Measurements from ENCODE around the gene LINGO3.

GRCh38 chr19:2320939-2321338, 13.0 kb upstream of the LINGO3 start:
- TF ChIP-seq CTCF (IDR thresholded peaks at IDR 0.05) (no peak), EP300 (IDR thresholded peaks at IDR 0.05) (no peak), POLR2A (IDR thresholded peaks at IDR 0.05) (no peak), POLR2AphosphoS5 (IDR thresholded peaks at IDR 0.05) (no peak)

All from suprapubic skin (tissue), 4 donors.